Neural progenitor cell (in vitro differentiated cells): Measurements from ENCODE around the gene SSBP3. TPM values are rescaled to one million over a fixed set of nuclear protein-coding genes. Genes with fewer than 3 reads are reported as not detected.
"Not testable (repeated sequence)": the region's sequence is repeated elsewhere in the genome, so short reads cannot be mapped to it uniquely, and the experiment has no call there.

Experiments used
- DNase-seq: peaks from one replicate; pipeline ENCODE4 v3.0.0-alpha.2; 2016; ENCODE audit warnings: low spot score
- H2AFZ ChIP-seq: fragments of 200-600 bp; sonication (generic); replicated peaks from 2 replicates; pipeline ENCODE4 v1.6.1; 2016; ENCODE audit warnings: antibody characterized with exemption
- H3F3A ChIP-seq: fragments of 200-600 bp; sonication (generic); 2 replicates; pipeline ENCODE4 v1.6.1; 2016; ENCODE audit warnings: antibody characterized with exemption, low read depth
- H3K27ac ChIP-seq: fragments of 200-600 bp; sonication (generic); 2 replicates; pipeline ENCODE4 v1.5.1; 2016; ENCODE audit warnings: mild to moderate bottlenecking
- H3K27me3 ChIP-seq: fragments of 200-600 bp; sonication (generic); 2 replicates; pipeline ENCODE4 v1.6.1; 2016; ENCODE audit warnings: mild to moderate bottlenecking, moderate library complexity
- H3K36me3 ChIP-seq: fragments of 200-600 bp; sonication (generic); 2 replicates; pipeline ENCODE4 v1.5.1; 2016
- H3K4me1 ChIP-seq: fragments of 200-600 bp; sonication (generic); 2 replicates; pipeline ENCODE4 v1.6.1; 2016; ENCODE audit warnings: mixed run types
- H3K4me2 ChIP-seq: fragments of 200-600 bp; sonication (generic); 2 replicates; pipeline ENCODE4 v1.6.1; 2016
- H3K4me3 ChIP-seq: fragments of 200-600 bp; sonication (generic); 2 replicates; pipeline ENCODE4 v1.5.1; 2016
- H3K79me2 ChIP-seq: fragments of 200-600 bp; sonication (generic); 2 replicates; pipeline ENCODE4 v1.6.1; 2016; ENCODE audit warnings: low read depth
- H3K9ac ChIP-seq: fragments of 200-600 bp; sonication (generic); 2 replicates; pipeline ENCODE4 v1.6.1; 2016
- H3K9me3 ChIP-seq: fragments of 200-600 bp; sonication (generic); 2 replicates; pipeline ENCODE4 v1.5.1; 2016; ENCODE audit warnings: low read depth
- H4K20me1 ChIP-seq: fragments of 200-600 bp; sonication (generic); 2 replicates; pipeline ENCODE4 v1.6.1; 2016; ENCODE audit warnings: low read depth
- H3K27ac Mint-ChIP-seq: 3 replicates; pipeline ENCODE4 v1.8.0; 2021; ENCODE audit warnings: mixed read lengths
- H3K27me3 Mint-ChIP-seq: 2 replicates; pipeline ENCODE4 v1.8.0; 2022; ENCODE audit warnings: low read depth, mild to moderate bottlenecking, inconsistent platforms, moderate library complexity, mixed read lengths; ENCODE audit not compliant: insufficient read depth
- H3K36me3 Mint-ChIP-seq: 3 replicates; pipeline ENCODE4 v1.8.0; 2021; ENCODE audit warnings: mixed read lengths
- H3K4me1 Mint-ChIP-seq: 3 replicates; pipeline ENCODE4 v1.8.0; 2021; ENCODE audit warnings: mixed read lengths
- H3K4me3 Mint-ChIP-seq: 3 replicates; pipeline ENCODE4 v1.8.0; 2021; ENCODE audit warnings: mild to moderate bottlenecking, moderate library complexity, mixed read lengths
- H3K9me3 Mint-ChIP-seq: 3 replicates; pipeline ENCODE4 v1.8.0; 2020; ENCODE audit warnings: mixed read lengths
- EZH2 ChIP-seq: fragments of 200-600 bp; sonication (generic); IDR thresholded peaks from 2 replicates; pipeline ENCODE4 v1.6.1; 2017; ENCODE audit warnings: antibody characterized with exemption, mild to moderate bottlenecking, moderate library complexity
- EZH2phosphoT487 ChIP-seq: fragments of 200-600 bp; sonication (generic); IDR thresholded peaks from 2 replicates; pipeline ENCODE4 v1.6.1; 2017; ENCODE audit warnings: antibody characterized with exemption
- total RNA-seq: library from RNA; depleted of rRNA; stranded (reverse); fragments of >200 nt; gene quantifications from 2 replicates; pipeline ENCODE4 v1.2.3, GENCODE V29; 2015; ENCODE audit warnings: low replicate concordance
- TF ChIP-seq, protein P1 (sequence below): fragments of 200-600 bp; sonication (generic); IDR thresholded peaks from 2 replicates; pipeline ENCODE4 v1.5.1; 2017; ENCODE audit warnings: antibody characterized with exemption, mild to moderate bottlenecking

Gene SSBP3
- total RNA-seq, 1 donor from 2014 or later = 53.0 TPM

DNA sequence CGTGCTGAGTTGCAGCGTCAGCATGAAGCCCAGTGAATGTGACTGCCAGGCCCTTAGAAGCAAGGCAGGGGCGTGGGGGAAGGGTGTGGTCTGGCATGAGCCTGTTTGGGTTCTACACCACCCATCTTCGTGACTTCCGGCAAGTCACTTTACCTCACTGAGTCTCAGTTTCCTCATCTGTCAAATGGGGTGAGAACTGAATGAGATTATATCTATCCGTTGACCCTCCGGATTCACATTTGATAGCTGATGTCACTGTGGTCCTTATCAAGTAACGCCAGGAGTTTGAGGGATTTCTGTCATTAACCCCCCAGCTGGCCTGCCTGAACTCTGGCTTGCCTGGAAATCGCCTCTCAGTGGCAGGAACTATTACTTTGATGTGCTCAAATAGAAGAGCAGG lies 190.7 kb downstream of the SSBP3 start:
- no peaks in the 10 kb centered on the region for H3K27me3 ChIP-seq
- H3K36me3 Mint-ChIP-seq = peaks cover 40% of the 10 kb centered on the region
- peaks cover 19% of the 10 kb centered on the region for H3K4me1 Mint-ChIP-seq
- H4K20me1 ChIP-seq = peaks cover 11% of the 10 kb centered on the region
- peaks cover 2% of the 10 kb centered on the region for H3K27me3 Mint-ChIP-seq
- no peak overlapping the region for H3K4me3 ChIP-seq
- H3K27ac Mint-ChIP-seq = no peak overlapping the region
- TF ChIP-seq, protein P1, sequence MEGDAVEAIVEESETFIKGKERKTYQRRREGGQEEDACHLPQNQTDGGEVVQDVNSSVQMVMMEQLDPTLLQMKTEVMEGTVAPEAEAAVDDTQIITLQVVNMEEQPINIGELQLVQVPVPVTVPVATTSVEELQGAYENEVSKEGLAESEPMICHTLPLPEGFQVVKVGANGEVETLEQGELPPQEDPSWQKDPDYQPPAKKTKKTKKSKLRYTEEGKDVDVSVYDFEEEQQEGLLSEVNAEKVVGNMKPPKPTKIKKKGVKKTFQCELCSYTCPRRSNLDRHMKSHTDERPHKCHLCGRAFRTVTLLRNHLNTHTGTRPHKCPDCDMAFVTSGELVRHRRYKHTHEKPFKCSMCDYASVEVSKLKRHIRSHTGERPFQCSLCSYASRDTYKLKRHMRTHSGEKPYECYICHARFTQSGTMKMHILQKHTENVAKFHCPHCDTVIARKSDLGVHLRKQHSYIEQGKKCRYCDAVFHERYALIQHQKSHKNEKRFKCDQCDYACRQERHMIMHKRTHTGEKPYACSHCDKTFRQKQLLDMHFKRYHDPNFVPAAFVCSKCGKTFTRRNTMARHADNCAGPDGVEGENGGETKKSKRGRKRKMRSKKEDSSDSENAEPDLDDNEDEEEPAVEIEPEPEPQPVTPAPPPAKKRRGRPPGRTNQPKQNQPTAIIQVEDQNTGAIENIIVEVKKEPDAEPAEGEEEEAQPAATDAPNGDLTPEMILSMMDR = no peak
- TF ChIP-seq EZH2phosphoT487 = no peak
- TF ChIP-seq EZH2 = no peak
- no peaks in the 10 kb centered on the region for H3K9me3 ChIP-seq
- no peaks in the 10 kb centered on the region for H3K9me3 Mint-ChIP-seq
- no peak overlapping the region for H3K4me2 ChIP-seq
- H3K4me1 ChIP-seq = no peaks in the 10 kb centered on the region
- peaks cover 10% of the 10 kb centered on the region for H3F3A ChIP-seq
- H3K36me3 ChIP-seq = no peaks in the 10 kb centered on the region
- H2AFZ ChIP-seq = no peak overlapping the region
- H3K27ac ChIP-seq = no peak overlapping the region
- H3K9ac ChIP-seq = no peak overlapping the region
- no peak overlapping the region for H3K4me3 Mint-ChIP-seq
- DNase-seq = no peak
- no peaks in the 10 kb centered on the region for H3K79me2 ChIP-seq

DNA sequence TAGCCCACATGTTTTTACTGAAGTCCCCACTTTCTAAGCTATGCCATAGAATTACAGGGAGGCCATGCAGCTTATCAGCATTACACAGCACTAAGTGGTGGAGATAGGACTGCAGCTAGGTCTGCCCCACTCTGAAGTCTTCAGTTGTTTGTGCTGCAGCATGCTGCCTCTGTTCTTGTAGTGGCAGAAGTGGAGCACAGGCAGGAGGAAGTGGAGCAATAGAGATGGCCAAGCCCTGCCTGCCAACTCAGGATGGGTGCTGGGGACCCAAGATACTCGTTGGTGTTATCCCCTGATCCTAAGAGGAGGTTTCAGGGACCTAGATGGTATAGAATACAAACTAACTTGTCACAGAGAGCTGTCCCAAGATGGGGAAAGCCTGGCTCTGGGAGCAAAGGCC lies 193.3 kb downstream of the SSBP3 start:
- TF ChIP-seq EZH2phosphoT487 (no peak), EZH2 (no peak)
- TF ChIP-seq, protein P1 = no peak
- no peak overlapping the region for H3K4me3 Mint-ChIP-seq

DNA sequence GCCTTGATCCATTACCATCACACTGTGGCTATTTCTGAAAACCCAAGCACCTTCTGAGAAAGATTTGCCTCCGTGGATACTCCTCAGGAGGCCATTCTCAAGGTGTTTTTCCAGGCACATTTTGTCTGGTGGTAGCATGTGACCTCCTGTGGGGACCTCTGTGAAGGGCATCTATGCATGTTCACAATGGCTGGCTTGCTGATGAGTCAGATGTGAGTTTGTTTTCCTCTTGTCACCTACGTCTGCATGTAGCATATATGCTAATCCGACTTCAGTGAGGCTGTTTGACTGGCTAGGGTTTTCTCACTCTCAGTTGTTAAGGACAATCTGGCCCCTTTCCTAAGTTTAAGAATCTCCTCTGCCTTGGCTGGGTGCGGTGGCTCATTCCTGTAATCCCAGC lies 198.3 kb downstream of the SSBP3 start:
- not testable (repeated sequence) for H3K9ac ChIP-seq, H3K9me3 ChIP-seq, H3K27me3 ChIP-seq, H3K27me3 Mint-ChIP-seq, H3K4me1 ChIP-seq, H3K4me2 ChIP-seq, H3K27ac ChIP-seq, H3K4me3 Mint-ChIP-seq, H3K4me1 Mint-ChIP-seq, H3F3A ChIP-seq, H3K9me3 Mint-ChIP-seq, H3K27ac Mint-ChIP-seq, H3K4me3 ChIP-seq, DNase-seq, H2AFZ ChIP-seq, H4K20me1 ChIP-seq, H3K79me2 ChIP-seq, H3K36me3 ChIP-seq
- peaks cover 39% of the 10 kb centered on the region for H3K36me3 Mint-ChIP-seq

More for the DNA sequence above, 193.3 kb downstream of the SSBP3 start:
- Histone ChIP-seq H3F3A (no peaks in the 10 kb centered on the region), H3K27ac (no peak overlapping the region), H3K9me3 (no peaks in the 10 kb centered on the region), H3K27me3 (no peaks in the 10 kb centered on the region), H3K4me3 (no peak overlapping the region), H4K20me1 (no peaks in the 10 kb centered on the region), H3K9ac (no peak overlapping the region), H2AFZ (no peak overlapping the region), H3K4me2 (no peak overlapping the region), H3K36me3 (no peaks in the 10 kb centered on the region), H3K4me1 (no peaks in the 10 kb centered on the region), H3K79me2 (no peaks in the 10 kb centered on the region)
- Mint-ChIP-seq H3K9me3 (no peaks in the 10 kb centered on the region), H3K36me3 (peaks cover 44% of the 10 kb centered on the region), H3K4me1 (no peaks in the 10 kb centered on the region), H3K27me3 (peaks cover 2% of the 10 kb centered on the region), H3K27ac (no peak overlapping the region)
- DNase-seq = no peak

DNA sequence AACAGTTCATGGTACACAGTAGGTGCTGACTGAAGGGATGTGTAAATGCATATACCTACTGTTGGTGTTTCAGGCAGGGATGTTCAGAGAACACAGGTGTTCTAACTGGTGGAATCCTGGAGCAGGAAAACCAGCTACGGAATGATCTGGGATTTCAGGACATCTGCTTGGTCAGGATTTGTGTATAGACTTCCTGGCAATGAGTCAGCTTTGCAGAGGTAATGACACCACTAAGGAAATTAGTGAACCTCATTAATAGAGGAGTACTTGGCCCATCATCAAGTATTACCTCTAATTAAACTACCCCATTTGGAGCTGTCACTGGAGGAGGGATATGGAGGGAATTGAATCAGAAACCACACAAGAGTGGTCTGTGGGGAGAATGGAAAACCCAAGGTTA lies 198.9 kb downstream of the SSBP3 start:
- Mint-ChIP-seq H3K9me3 (no peaks in the 10 kb centered on the region), H3K36me3 (peaks cover 39% of the 10 kb centered on the region), H3K27ac (no peak overlapping the region), H3K27me3 (peaks cover 2% of the 10 kb centered on the region), H3K4me3 (no peak overlapping the region), H3K4me1 (peaks cover 3% of the 10 kb centered on the region)
- H3F3A ChIP-seq = no peaks in the 10 kb centered on the region
- H3K27ac ChIP-seq = no peak overlapping the region
- H2AFZ ChIP-seq = no peak overlapping the region
- no peak overlapping the region for H3K4me2 ChIP-seq
- no peak overlapping the region for H3K4me3 ChIP-seq
- H3K36me3 ChIP-seq = peaks cover 6% of the 10 kb centered on the region
- no peak overlapping the region for H3K9ac ChIP-seq
- peaks cover 10% of the 10 kb centered on the region for H4K20me1 ChIP-seq
- no peaks in the 10 kb centered on the region for H3K27me3 ChIP-seq
- DNase-seq = no peak
- TF ChIP-seq EZH2 = no peak
- no peaks in the 10 kb centered on the region for H3K4me1 ChIP-seq
- H3K9me3 ChIP-seq = no peaks in the 10 kb centered on the region
- peaks cover 10% of the 10 kb centered on the region for H3K79me2 ChIP-seq
